Activated T-helper 1 cell treated with anti-CD3 and anti-CD28 coated beads, Interleukin-12 subunit alpha, Interleukin-12 subunit beta, Interleukin-2, Interleukin-4 antibody, amounts not matched to agents 30 ng/mL and 10 ng/mL and 1 ng/mL, durations not matched to agents 14 hours and 24 hours and 36 hours (primary cell): ENCODE results near the gene FMN1. TPM values are rescaled to one million over a fixed set of nuclear protein-coding genes. Genes with fewer than 3 reads are reported as not detected.
A peak's percentile ranks its signal among the peaks of the same experiment; 100 is the strongest.

Experiments used
- DNase-seq: peaks from one replicate; pipeline ENCODE4 v3.0.0; 2021; ENCODE audit warnings: low spot score
- H3K27ac Mint-ChIP-seq: one replicate; pipeline ENCODE4 v1.8.0; 2021; ENCODE audit warnings: mild to moderate bottlenecking, mixed read lengths
- H3K27me3 Mint-ChIP-seq: one replicate; pipeline ENCODE4 v1.8.0; 2022; ENCODE audit warnings: mild to moderate bottlenecking, moderate library complexity, mixed read lengths; ENCODE audit not compliant: insufficient read depth
- H3K36me3 Mint-ChIP-seq: one replicate; pipeline ENCODE4 v1.8.0; 2021; ENCODE audit warnings: low read depth, mixed read lengths
- H3K4me1 Mint-ChIP-seq: one replicate; pipeline ENCODE4 v1.8.0; 2021; ENCODE audit warnings: low read depth, mixed read lengths
- H3K4me3 Mint-ChIP-seq: one replicate; pipeline ENCODE4 v1.8.0; 2021; ENCODE audit warnings: mild to moderate bottlenecking, moderate library complexity, mixed read lengths
- H3K9me3 Mint-ChIP-seq: one replicate; pipeline ENCODE4 v1.8.0; 2021; ENCODE audit warnings: mixed read lengths
- intact Hi-C: fragments of 100-400 bp; cut with micrococcal nuclease; formaldehyde crosslinking; loops from one replicate; pipeline ENCODE4 v1.15.1; 2024
- total RNA-seq: library from RNA; stranded (reverse); gene quantifications from 2 replicates; pipeline ENCODE4 v1.2.3, GENCODE V29; 2022

Gene FMN1
- total RNA-seq, 1 donor from 2014 or later, result 0.03 TPM

DNA sequence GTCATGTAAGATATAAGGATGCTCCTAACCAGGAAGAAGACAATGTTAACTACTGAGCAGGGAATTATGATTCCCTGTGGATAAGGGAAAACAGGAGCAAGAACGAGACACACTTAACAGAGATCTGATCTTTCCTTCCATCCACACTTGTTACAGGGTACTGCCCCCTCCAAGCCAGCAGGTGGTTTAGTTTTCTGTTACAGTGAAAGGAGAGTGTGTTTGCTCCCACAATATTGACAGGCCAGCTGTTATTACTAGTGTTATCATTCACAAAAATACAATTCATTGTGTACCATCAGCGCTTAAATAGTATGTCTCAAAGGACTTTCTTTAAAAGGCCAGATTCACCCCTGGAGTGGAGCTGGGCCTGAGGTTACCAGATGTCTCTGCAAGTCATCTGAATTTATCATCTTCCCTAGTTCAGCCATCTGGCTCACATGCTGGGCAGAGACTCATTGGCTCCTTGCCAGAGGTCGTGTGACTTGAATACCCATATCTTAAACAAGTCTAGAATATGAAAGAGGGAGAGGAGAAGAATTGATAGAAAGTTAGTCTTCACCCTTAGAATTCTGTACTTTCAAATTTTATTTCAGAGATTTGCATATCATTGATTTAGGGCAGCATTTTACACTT is 16.8 kb upstream of the FMN1 start:
- peaks cover 6% of the 10 kb centered on the region for H3K9me3 Mint-ChIP-seq
- no peaks in the 10 kb centered on the region for H3K36me3 Mint-ChIP-seq
- DNase-seq, result no peak
- H3K27me3 Mint-ChIP-seq, result peaks cover 14% of the 10 kb centered on the region
- no peaks in the 10 kb centered on the region for H3K4me1 Mint-ChIP-seq
- no peak overlapping the region for H3K4me3 Mint-ChIP-seq
- H3K27ac Mint-ChIP-seq, result no peak overlapping the region
- intact Hi-C loops, result loop anchor here (5.0 kb wide), 1 partner anchor 34 kb away; no protein-coding TSS in a partner anchor

- no peak for DNase-seq
- no peaks in the 10 kb centered on the region for H3K36me3 Mint-ChIP-seq
- intact Hi-C loops, result loop anchor here (5.0 kb wide), 2 partner anchors 33 to 53 kb away; no protein-coding TSS in a partner anchor
- H3K27me3 Mint-ChIP-seq, result peaks cover 18% of the 10 kb centered on the region
- no peak overlapping the region for H3K4me3 Mint-ChIP-seq
- H3K4me1 Mint-ChIP-seq, result peaks cover 3% of the 10 kb centered on the region
- H3K27ac Mint-ChIP-seq, result no peak overlapping the region
- H3K9me3 Mint-ChIP-seq, result peaks cover 6% of the 10 kb centered on the region
Measured at GRCh38 chr15:33209575-33210481, 15.3 kb upstream of the FMN1 start.

- H3K4me3 Mint-ChIP-seq, result no peak overlapping the region
- H3K27ac Mint-ChIP-seq, result no peak overlapping the region
- peaks cover 11% of the 10 kb centered on the region for H3K4me1 Mint-ChIP-seq
- DNase-seq, result no peak
- peaks cover 17% of the 10 kb centered on the region for H3K27me3 Mint-ChIP-seq
- intact Hi-C loops, result loop anchor here (5.0 kb wide), 1 partner anchor 50 kb away; no protein-coding TSS in a partner anchor
- no peaks in the 10 kb centered on the region for H3K36me3 Mint-ChIP-seq
- H3K9me3 Mint-ChIP-seq, result peaks cover 6% of the 10 kb centered on the region
Measured at GRCh38 chr15:33207646-33208045, 13.1 kb upstream of the FMN1 start.

- no peak overlapping the region for H3K4me3 Mint-ChIP-seq
- no peak overlapping the region for H3K27ac Mint-ChIP-seq
- H3K9me3 Mint-ChIP-seq, result peaks cover 6% of the 10 kb centered on the region
- peaks cover 11% of the 10 kb centered on the region for H3K27me3 Mint-ChIP-seq
- H3K4me1 Mint-ChIP-seq, result peaks cover 17% of the 10 kb centered on the region
- no peak for DNase-seq
- intact Hi-C loops, result loop anchor here (5.0 kb wide), 1 partner anchor 49 kb away; no protein-coding TSS in a partner anchor
- H3K36me3 Mint-ChIP-seq, result no peaks in the 10 kb centered on the region
Measured at GRCh38 chr15:33206366-33206765, 11.9 kb upstream of the FMN1 start.

DNA sequence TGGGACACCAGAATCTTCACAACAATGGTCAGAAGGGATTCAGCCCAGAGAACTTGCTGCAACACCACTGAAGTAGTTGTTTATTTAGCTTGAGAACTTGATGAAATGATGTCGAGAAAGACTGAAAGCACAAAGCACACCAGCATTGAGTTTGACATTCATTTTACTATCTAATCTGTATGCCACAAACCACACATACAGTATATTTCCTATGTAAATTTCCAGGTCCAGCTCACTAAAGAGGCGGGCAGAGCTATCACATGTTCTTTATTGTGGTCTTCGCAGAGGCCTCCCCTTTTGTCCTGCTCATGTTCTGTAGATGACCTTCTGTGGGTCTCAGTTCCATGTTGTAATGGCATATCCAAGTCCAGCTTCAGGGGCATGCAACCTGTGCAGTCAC is 10.4 kb upstream of the FMN1 start:
- Mint-ChIP-seq H3K4me1 (peaks cover 31% of the 10 kb centered on the region), H3K4me3 (no peak overlapping the region), H3K27ac (no peak overlapping the region), H3K9me3 (peaks cover 6% of the 10 kb centered on the region), H3K36me3 (no peaks in the 10 kb centered on the region), H3K27me3 (peaks cover 17% of the 10 kb centered on the region)
- no peak for DNase-seq
- intact Hi-C loops, result loop anchor here (5.0 kb wide), 1 partner anchor 48 kb away; no protein-coding TSS in a partner anchor

DNA sequence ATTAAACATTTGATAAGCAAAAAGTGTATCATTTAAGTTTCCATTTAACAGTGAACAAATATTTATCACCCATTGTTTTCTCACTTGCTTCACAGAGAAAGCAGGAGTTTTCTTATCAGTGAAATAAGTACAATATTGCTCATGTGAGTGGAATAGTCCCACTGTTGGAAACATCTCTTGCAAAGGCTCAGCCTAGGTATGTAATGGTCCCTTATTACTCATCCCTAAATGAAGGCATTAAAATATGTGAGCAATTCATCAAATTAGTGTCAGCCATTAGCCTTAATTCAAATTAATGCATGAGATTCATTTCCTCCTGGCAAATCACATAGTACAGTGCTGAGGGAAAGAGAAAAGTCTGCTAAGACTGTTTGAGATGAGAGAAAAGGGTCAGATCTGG is 9.6 kb upstream of the FMN1 start:
- Mint-ChIP-seq H3K27ac (no peak overlapping the region), H3K36me3 (no peaks in the 10 kb centered on the region)

GRCh38 chr15:33201491-33202231 is 7.1 kb upstream of the FMN1 start:
- H3K36me3 Mint-ChIP-seq, result no peaks in the 10 kb centered on the region
- H3K4me3 Mint-ChIP-seq, result peak overlapping the region; percentile 70
- peak overlapping the region; percentile 64 for H3K27ac Mint-ChIP-seq
- no peaks in the 10 kb centered on the region for H3K9me3 Mint-ChIP-seq
- intact Hi-C loops, result no loop called here
- DNase-seq, result peak; percentile 58
- H3K4me1 Mint-ChIP-seq, result peaks cover 33% of the 10 kb centered on the region
- H3K27me3 Mint-ChIP-seq, result peaks cover 17% of the 10 kb centered on the region

More for the DNA sequence above, 9.6 kb upstream of the FMN1 start:
- peaks cover 20% of the 10 kb centered on the region for H3K27me3 Mint-ChIP-seq
- no peak for DNase-seq
- H3K9me3 Mint-ChIP-seq, result no peaks in the 10 kb centered on the region
- intact Hi-C loops, result no loop called here
- H3K4me1 Mint-ChIP-seq, result peaks cover 33% of the 10 kb centered on the region
- H3K4me3 Mint-ChIP-seq, result no peak overlapping the region

DNA sequence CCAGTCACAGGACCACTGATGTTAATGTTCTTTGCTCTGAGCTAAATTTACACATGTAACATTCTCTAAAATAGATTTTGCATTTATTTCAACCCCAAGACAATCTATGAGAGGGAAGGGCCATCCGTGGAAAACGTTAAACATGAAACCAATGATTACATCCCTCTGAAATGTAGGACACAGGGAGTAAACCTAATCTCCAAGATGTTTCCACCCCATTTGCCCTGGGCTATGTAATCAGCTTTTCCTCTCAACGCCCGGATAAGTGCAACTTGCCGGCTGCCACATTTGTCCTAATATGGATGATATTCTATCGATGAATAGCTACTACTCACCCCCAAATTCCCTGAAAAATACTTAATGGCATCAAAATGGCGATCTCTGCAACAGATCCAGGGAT is 6.4 kb upstream of the FMN1 start:
- no peak overlapping the region for H3K27ac Mint-ChIP-seq
- H3K4me3 Mint-ChIP-seq, result no peak overlapping the region
- peaks cover 33% of the 10 kb centered on the region for H3K4me1 Mint-ChIP-seq
- H3K9me3 Mint-ChIP-seq, result no peaks in the 10 kb centered on the region
- no peaks in the 10 kb centered on the region for H3K36me3 Mint-ChIP-seq
- DNase-seq, result no peak
- peaks cover 21% of the 10 kb centered on the region for H3K27me3 Mint-ChIP-seq
- intact Hi-C loops, result no loop called here

DNA sequence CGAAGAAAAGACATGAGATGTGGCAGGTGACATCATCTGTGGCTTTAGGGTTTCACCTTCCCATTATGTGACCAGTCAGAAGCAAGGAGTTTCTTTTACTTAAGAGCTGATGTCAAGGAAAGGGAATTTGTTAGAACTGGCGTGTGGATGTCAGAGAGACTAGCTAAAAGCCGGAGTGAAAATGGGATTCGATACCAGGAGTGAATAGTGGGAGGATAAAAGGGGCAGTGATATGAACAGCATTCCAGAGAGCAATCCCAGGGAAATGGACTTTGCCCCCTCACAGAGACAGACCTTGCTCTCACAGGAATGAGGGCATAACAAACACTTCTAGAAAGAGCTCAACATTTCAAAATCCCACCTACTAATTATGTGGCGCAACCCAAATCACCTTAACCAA is 5.9 kb upstream of the FMN1 start:
- no peak overlapping the region for H3K4me3 Mint-ChIP-seq
- peaks cover 34% of the 10 kb centered on the region for H3K4me1 Mint-ChIP-seq
- no peak overlapping the region for H3K27ac Mint-ChIP-seq
- intact Hi-C loops, result no loop called here
- DNase-seq, result no peak
- H3K36me3 Mint-ChIP-seq, result no peaks in the 10 kb centered on the region
- H3K9me3 Mint-ChIP-seq, result no peaks in the 10 kb centered on the region
- H3K27me3 Mint-ChIP-seq, result peaks cover 21% of the 10 kb centered on the region

DNA sequence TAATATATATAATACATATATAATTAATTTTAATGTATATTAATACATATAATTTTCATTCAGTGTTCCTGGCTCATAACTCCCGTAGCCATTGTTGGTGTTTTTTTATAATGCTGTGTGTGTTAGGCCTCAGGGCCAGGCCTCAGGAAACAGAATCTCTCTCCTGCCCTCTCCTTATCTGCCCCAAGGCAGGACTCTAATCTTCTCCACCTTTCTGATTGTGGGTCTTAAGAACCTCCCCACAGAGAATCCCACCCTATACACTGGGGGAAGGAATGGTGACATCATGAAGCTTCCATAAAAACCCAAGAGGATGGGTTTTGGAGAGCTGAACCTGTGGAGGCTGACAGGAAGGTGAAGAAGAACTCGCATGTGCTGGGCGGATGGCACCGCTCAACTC is 4.0 kb upstream of the FMN1 start:
- peaks cover 22% of the 10 kb centered on the region for H3K27me3 Mint-ChIP-seq
- no peak overlapping the region for H3K27ac Mint-ChIP-seq
- intact Hi-C loops, result loop anchor here (10.0 kb wide), 4 partner anchors 846 to 1834 kb away; partner anchors contain the start of genes EMC7, GOLGA8A and PGBD4

GRCh38 chr15:33197636-33198035 is 3.1 kb upstream of the FMN1 start:
- Mint-ChIP-seq H3K9me3 (no peaks in the 10 kb centered on the region), H3K4me3 (no peak overlapping the region), H3K36me3 (no peaks in the 10 kb centered on the region), H3K27ac (no peak overlapping the region), H3K27me3 (peaks cover 31% of the 10 kb centered on the region), H3K4me1 (peaks cover 30% of the 10 kb centered on the region)
- intact Hi-C loops, result loop anchor here (10.0 kb wide), 4 partner anchors 847 to 1833 kb away; partner anchors contain the start of genes EMC7, GOLGA8A and PGBD4
- DNase-seq, result no peak

More for the DNA sequence above, 4.0 kb upstream of the FMN1 start:
- Mint-ChIP-seq H3K9me3 (no peaks in the 10 kb centered on the region), H3K4me1 (peaks cover 30% of the 10 kb centered on the region), H3K36me3 (no peaks in the 10 kb centered on the region), H3K4me3 (no peak overlapping the region)
- no peak for DNase-seq

DNA sequence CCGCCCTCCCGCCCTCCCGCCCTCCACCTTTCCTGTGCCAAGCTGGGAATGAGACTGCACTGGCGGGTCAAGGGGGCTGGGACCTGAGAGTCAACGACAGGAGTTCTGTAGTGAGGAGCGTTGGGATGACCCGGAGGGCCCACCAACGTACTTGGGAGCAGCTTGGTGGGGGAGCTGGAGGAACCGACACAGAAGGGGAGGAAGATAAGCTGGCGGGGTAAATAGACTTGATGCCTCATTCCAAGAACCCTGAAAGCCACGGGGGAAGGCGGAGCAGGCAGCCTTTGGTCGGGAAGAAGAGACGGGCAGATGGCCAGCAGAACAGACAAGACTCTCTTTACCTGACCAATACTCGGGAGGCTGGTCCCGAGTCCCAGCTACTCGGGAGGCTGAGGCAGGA is 277 bp downstream of the FMN1 start:
- peaks cover 19% of the 10 kb centered on the region for H3K4me1 Mint-ChIP-seq
- intact Hi-C loops, result loop anchor here (10.0 kb wide), 4 partner anchors 851 to 1829 kb away; partner anchors contain the start of genes EMC7, GOLGA8A and PGBD4
- no peaks in the 10 kb centered on the region for H3K9me3 Mint-ChIP-seq
- no peak overlapping the region for H3K27ac Mint-ChIP-seq
- H3K4me3 Mint-ChIP-seq, result peak overlapping the region; percentile 81
- no peak for DNase-seq
- H3K36me3 Mint-ChIP-seq, result no peaks in the 10 kb centered on the region
- H3K27me3 Mint-ChIP-seq, result peaks cover 33% of the 10 kb centered on the region
